NCI-H82 treated with DMSO at 0.1 percent for 48 hours (cell line): ENCODE data around the gene ALG8.

Source experiments
- DNase-seq: peaks from one replicate; lab custom pipeline; 2025; ENCODE audit not compliant: unreplicated experiment; lab: John Stamatoyannopoulos, UW

ALG8 gene

DNA sequence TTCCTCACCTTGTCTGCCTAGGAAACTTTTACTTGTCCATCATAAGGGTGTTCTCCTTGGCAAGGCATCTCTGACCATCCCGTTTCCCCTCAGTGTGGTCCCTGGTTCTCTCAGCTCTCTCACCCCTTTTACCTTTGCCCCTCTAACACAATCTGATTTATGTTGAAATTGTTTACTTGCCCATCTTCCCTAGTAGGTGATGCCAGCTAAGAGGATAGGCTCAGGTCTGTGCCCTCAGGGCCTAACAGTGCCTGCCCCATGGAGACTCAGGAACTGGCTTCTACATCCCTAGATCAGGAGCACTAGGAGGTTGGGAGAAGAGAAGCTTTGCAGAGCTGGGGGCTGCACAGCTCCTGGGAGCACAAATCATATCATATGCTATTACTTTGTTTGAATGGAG lies 21.1 kb upstream of the ALG8 start:
- no peak for DNase-seq

DNA sequence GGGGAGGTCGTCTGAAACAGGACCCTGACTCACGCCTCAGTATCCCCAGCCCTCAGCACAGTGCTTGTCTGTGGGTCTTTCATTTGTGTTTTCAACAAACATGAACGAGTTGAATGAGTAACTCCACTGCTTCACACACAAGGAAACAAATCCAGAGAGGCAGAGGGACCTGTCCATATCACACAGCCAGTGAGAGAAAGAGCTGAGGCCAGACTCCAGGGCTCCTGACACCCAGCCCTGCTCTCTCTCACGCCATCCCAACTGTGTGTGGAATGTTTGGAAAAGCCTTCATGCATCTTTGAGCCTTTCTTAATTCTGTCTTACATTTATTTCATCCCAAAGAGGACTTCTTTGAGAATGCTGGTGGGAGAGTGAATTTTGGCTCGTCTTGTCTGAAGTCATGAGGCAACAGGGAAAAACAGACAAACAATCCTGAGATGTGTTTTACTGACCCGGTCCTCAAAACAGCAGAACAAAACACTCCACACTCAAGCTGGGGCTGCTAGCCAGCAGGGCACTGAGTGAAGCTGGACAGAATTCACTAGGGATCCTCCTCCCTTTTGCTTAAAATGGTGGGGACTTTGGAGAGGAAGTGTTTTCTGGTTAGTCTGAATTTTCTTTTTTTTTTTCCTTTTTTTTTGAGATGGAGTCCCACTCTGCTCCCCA lies 19.7 kb upstream of the ALG8 start:
- DNase-seq = no peak

DNA sequence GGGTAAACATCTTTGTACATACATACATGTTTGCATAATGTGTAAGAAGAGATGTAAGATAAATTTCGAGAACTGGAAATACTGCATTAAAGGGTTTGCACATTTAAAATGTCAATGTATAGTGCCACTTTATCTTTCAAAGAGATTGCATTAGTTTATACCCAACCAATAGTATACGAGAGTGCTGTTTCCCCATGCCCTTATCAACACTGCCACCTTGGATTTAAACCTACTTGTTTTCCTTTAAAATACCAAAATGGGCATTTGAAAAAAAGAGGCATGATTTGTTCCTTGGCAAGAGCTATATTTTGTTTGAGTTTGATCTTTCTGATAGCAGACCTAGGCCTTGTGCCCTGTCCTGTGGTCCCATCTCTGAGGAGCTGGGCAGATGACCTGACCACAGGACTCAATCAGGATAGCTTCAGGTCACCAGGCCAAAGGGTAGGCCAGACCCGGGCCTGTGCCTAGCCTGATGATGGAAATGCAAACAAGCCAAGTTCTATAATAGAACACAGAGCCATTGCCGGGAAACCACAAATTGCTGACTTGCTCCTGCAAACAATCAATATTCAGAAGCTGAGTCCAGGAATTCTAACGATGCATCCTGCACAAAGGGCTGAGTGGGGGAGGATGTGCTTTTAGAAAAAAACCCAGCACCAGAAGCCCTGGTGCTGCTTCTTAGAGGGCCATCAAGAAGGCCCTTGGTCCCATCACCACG lies 16.9 kb upstream of the ALG8 start:
- no peak for DNase-seq

- DNase-seq = no peak
Observed at GRCh38 chr11:78151804-78152203, 12.4 kb upstream of the ALG8 start.

- DNase-seq = no peak
Observed at GRCh38 chr11:78150754-78151153, 11.3 kb upstream of the ALG8 start.

DNA sequence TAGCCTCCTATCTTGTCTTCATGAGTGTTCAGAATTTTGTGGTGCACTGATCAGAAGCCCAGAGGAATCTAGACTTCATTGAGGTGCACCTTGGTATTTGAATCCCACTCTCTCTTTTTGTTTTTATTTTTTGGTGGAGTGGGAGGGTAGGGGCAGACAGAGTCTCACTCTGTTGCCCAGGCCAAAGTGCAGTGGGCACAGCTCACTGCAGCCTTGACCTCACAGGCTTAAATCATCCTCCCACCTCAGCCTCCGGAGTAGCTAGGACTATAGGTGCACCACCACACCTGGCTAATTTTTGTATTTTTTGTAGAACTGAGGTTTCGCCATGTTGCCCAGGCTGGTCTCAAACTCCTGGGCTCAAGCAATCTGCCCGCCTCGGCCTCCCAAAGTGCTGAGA lies 10.9 kb upstream of the ALG8 start:
- no peak for DNase-seq

DNA sequence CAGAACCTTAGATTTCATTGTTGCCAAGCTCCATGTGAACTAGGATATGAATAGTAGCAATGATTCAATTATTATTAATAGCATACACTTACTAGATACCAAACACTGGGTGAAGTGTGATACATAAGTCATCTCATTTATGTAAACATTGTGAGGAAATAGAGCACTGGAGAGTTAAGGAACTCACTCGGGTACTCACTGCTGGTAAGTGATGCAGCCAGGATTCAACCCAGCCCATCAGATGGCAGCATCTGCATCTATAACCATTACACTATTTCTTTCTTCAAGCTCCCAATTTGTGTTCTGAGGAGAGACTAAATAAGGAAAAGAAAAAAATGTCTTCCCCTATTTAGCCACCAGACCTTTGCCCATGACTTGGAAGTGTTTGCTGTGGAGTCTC lies 10.2 kb upstream of the ALG8 start:
- DNase-seq = no peak

DNA sequence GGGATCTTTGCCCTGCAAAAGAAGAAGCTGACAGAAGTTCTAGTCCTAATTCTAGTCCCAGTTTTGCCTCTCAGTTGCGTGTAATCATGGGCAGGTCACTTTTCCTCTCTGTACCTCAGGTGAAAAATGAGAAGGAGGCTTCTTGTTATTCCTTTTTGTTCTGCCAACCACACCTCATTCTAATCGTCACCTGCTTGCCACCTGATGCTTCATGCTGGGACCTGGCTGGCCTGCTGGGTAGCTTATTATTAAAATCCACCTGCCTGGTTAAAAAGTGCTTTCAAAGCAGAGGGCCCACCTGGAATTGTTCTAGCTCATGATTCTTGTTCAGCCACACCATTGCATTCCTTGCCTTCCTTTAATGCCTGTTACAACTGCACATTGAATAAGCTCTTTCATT lies 8.4 kb upstream of the ALG8 start:
- no peak for DNase-seq

DNA sequence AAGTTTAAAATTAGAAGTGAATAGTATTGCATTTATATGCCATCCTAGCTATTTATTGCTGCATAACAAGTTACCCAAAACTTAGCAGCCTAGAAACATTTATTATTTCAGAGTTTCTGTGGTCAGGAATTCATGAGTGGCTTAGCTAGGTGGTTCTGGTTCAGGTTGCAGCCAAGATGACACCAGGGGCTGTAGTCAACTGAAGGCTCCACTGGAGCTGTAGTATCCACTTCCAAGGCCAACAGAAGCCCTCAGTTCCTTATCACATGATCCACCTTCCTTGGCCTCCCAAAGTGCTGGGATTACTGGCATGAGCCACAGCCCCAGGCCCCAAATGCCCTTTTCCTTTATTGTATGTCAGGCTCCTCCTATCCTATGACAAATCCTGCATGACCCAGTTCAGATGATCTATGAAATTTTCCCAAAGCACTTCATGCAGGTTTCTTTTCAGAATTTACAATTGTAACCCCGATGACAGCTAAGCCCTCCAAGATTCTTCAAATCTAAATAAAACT lies 6.1 kb upstream of the ALG8 start:
- DNase-seq = no peak

DNA sequence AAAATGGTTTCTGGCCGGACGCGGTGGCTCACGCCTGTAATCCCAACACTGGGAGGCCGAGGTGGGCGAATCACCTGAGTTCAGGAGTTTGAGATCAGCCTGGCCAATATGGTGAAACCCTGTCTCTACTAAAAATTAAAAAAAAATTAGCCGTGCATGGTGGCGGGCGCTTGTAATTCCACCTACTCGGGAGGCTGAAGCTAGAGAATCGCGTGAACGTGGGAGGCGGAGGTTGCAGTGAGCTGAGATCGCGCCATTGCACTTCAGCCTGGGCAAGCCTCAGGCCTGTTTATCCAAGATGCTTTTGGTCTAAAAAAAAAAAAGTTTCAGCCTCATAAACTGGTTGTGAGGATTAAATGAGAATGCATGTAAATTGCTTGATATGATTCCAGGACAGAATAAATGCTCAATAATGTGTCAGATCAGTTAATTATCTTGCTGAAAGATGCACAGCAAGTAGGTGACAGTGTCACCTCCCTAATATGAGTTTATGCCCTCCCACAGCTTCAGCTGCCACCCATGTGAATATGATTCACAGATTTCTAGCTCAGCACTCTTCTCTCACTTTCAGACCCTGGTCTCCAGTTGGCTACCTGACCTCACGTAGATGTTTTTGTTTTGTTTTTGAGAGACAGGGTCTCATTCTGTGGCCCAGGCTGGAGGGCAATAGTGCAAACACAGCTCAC lies 1.1 kb upstream of the ALG8 start:
- DNase-seq = no peak

DNA sequence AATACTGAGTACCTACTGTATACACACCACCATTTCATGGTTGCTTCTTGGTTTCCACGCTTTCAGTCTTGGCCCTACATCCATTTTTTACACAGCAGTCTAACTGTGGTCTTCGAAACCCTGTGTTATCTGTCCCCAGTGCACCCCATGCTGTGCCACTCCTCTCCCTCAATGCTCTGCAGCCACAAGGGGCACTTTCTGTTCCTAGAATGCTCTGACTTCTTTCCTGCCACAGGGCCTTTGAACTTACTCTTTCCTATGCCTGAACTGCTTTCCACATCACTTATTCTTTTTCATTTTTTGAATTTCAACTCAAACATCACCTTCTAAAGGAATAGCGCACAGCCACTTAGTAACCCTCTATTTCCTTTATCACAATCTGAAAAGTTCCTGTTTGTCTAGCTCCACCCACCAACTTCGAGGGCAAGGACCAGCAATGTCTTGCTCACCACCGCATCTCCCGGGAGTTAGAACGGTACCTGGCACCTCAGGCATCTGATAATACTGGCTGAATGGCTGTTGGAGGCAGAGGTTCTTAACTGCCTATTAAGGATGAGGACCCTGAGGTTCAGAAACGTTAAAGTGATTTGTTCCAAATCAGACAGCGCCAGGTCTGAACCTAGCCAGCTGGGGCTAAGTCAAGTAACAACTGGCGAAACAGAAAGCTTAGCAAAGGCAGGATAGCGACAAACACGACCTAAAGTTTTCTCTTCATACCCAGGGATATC lies 568 bp downstream of the ALG8 start:
- DNase-seq = no peak

DNA sequence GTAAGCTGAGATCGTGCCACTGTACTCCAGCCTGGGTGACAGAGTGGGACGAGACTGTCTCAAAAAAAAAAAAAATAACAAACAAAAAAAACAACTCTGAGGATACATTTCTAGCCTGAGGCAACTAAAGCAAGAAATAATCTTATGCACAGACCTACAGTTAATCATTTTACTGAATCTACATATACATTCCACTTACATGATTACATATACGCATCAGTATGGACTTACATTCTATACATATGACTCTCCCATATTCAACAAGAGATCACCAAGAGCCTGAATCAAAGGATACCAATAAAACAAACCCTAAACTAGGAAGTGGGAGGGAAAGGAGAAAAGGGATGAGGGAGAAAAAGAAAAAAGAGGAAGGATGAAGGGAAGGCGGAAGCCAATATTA lies 1.1 kb downstream of the ALG8 start:
- no peak for DNase-seq

DNA sequence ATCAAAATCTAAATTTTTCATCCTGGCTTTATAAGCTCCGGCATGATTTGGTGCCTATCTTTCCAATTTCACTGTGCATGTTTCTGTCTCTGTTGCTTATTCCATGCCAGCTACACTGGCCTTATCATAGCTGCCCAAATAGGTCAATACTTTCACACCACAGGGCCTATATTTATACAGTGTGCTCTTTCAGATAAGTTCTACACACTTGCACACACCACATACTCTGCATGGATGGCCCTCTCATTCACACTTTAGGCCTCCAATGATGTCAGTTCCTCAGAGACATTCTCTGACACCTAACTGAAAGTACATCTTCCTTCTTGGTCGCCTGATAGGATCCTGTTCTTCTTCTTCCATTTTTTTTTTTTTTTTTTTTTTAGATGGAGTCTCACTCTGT lies 7.0 kb downstream of the ALG8 start:
- DNase-seq = no peak

- no peak for DNase-seq
Observed at GRCh38 chr11:78131956-78132355, 7.5 kb downstream of the ALG8 start.

GRCh38 chr11:78127403-78127802 lies 12.0 kb downstream of the ALG8 start:
- no peak for DNase-seq

GRCh38 chr11:78112582-78113275 lies 26.7 kb downstream of the ALG8 start:
- no peak for DNase-seq

DNA sequence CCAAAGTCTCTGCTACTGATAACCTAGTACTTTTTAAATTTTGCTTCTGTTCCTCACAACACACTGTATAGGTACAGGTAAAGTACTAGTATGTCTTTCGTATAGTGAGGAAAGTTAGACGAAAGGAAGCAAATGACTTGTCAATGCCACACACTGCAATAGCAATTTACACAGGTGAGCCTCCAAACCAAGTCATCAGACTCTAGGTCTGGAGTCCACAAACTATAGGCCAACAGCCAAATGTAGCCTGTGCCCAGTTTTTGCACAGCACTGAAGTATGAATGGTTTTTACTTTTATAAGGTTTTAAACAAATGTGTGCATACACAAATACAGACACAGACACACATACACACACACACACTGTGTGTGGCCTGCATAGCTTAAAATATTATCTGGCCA lies 28.1 kb downstream of the ALG8 start:
- DNase-seq = no peak

DNA sequence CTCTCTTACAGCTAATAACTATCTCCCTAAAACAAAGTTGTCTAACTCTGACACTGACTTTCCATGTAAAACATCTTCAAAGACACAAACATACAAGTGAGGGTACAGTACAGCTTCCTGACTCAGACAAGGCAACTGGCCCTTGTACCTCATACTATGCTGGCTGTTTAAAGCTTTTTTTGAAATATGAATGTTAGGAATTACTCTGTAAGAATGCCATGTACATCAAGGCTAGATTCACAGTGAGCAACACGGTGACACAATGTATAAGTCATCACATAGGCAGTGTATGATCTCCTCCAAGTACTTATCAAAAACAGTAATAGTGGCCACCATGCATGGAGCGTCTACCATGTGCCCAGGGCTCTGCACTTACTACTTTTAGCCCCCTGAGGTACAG lies 28.6 kb downstream of the ALG8 start:
- DNase-seq = no peak

DNA sequence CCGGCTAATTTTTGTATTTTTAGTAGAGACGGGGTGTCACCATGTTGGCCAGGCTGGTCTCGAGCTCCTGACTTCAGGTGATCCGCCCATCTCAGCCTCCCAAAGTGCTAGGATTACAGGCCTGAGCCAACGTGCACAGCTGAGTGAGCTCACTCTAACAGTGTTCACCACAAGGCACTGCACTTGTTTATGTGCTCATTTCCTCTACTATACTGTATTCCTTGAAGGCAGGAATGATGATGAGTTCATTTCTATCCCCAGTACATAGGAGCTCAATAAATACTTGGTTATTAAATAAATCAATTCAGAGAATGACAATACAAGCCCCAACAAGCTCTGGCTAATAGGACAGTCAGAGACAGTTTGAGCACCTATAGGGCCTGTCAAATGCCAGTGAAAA lies 29.1 kb downstream of the ALG8 start:
- DNase-seq = no peak

DNA sequence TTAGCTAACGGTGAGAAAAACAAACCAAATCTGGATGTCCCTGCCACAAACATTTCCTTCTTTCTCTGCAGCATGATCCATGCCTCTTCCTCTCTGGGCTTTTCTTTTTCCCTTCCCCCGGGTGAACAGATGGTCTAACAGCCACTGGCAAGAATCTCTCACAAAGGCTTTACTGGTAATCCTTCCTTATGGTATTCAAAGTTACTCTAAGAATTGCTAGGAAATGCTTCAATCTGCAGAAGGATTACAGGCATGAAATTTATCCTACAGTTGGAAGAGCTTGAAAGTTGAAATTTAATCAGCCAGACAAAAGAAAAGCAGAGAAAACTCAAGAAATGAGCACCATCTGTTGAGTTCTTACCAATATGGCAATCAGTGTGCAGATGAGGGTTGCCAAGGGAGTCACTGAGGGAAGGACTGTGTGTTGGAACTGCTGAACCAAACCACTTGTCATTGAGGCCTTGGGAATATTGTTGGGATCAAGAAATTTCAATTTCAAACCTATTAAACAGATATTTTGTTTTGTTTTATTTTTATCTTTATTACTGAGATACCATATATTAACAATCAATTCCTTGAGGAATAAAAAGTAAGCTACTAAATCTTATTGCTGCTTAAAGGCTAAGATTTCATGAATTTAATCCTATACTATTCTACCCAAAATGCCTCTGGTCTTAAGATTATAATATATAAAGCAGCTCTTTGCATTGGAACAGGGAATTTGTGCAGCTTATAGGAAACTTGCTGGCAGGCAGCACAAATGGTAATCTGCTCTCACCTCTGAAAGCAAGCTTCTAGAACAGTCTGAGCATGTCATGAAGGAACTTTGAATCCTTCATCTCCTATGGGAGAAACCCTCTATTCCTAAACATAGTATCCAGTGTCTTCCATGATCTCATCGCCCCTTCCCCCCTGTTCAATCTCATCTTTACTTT lies 30.1 kb downstream of the ALG8 start:
- peak; percentile 86 for DNase-seq
